Endothelial cell (in vitro differentiated cells): Measurements from ENCODE around the gene DSG4. TPM values are rescaled to one million over a fixed set of nuclear protein-coding genes. Genes with fewer than 3 reads are reported as not detected.

ENCODE experiments used
- DNase-seq: peaks from one replicate; pipeline ENCODE4 v3.0.0; 2021; ENCODE audit warnings: low spot score
- H3K27ac Mint-ChIP-seq: one replicate; pipeline ENCODE4 v1.8.0; 2021; ENCODE audit warnings: mixed read lengths, inconsistent platforms; ENCODE audit not compliant: unreplicated experiment
- H3K27me3 Mint-ChIP-seq: one replicate; pipeline ENCODE4 v1.8.0; 2021; ENCODE audit warnings: mild to moderate bottlenecking, moderate library complexity, mixed read lengths, inconsistent platforms; ENCODE audit not compliant: unreplicated experiment
- H3K36me3 Mint-ChIP-seq: one replicate; pipeline ENCODE4 v1.8.0; 2021; ENCODE audit warnings: mild to moderate bottlenecking, low read depth, mixed read lengths, inconsistent platforms; ENCODE audit not compliant: unreplicated experiment
- H3K4me1 Mint-ChIP-seq: one replicate; pipeline ENCODE4 v1.8.0; 2021; ENCODE audit warnings: mild to moderate bottlenecking, mixed read lengths, inconsistent platforms; ENCODE audit not compliant: unreplicated experiment
- H3K4me3 Mint-ChIP-seq: one replicate; pipeline ENCODE4 v1.8.0; 2021; ENCODE audit warnings: mild to moderate bottlenecking, mixed read lengths, inconsistent platforms; ENCODE audit not compliant: unreplicated experiment
- H3K9me3 Mint-ChIP-seq: one replicate; pipeline ENCODE4 v1.8.0; 2021; ENCODE audit warnings: mixed read lengths, inconsistent platforms; ENCODE audit not compliant: unreplicated experiment
- CTCF ChIP-seq: fragments of 200-600 bp; sonication (generic); IDR thresholded peaks from one replicate; pipeline ENCODE4 v1.5.0; 2021; ENCODE audit warnings: antibody characterized with exemption; ENCODE audit not compliant: unreplicated experiment
- total RNA-seq: library from RNA; stranded (reverse); fragmentation: NEBNext Ultra II Directional; extraction: Animal tissue kit (Norgen Biotek cat#: 25700); gene quantifications from one replicate; pipeline ENCODE4 v1.2.1, GENCODE V29; 2021; ENCODE audit not compliant: unreplicated experiment

DSG4 gene
- total RNA-seq, 1 donor from 2014 or later: not detected

GRCh38 chr18:31419457-31419932 is 42.9 kb downstream of the DSG4 start:
- TF ChIP-seq CTCF: no peak
- peaks cover 2% of the 10 kb centered on the region for H3K27me3 Mint-ChIP-seq
- H3K27ac Mint-ChIP-seq: no peak overlapping the region
- no peaks in the 10 kb centered on the region for H3K9me3 Mint-ChIP-seq
- H3K4me1 Mint-ChIP-seq: no peaks in the 10 kb centered on the region
- no peak for DNase-seq
- no peak overlapping the region for H3K4me3 Mint-ChIP-seq
- no peaks in the 10 kb centered on the region for H3K36me3 Mint-ChIP-seq

GRCh38 chr18:31420032-31420431 is 43.5 kb downstream of the DSG4 start:
- H3K4me3 Mint-ChIP-seq: no peak overlapping the region
- no peak for TF ChIP-seq CTCF
- peaks cover 2% of the 10 kb centered on the region for H3K27me3 Mint-ChIP-seq
- no peaks in the 10 kb centered on the region for H3K36me3 Mint-ChIP-seq
- no peak for DNase-seq
- no peaks in the 10 kb centered on the region for H3K9me3 Mint-ChIP-seq
- H3K27ac Mint-ChIP-seq: no peak overlapping the region
- no peaks in the 10 kb centered on the region for H3K4me1 Mint-ChIP-seq

- Mint-ChIP-seq H3K36me3 (no peaks in the 10 kb centered on the region), H3K27me3 (peaks cover 2% of the 10 kb centered on the region), H3K27ac (no peak overlapping the region), H3K9me3 (no peaks in the 10 kb centered on the region), H3K4me3 (no peak overlapping the region), H3K4me1 (no peaks in the 10 kb centered on the region)
- DNase-seq: no peak
- no peak for TF ChIP-seq CTCF
These were observed 43.9 kb downstream of the DSG4 start for GRCh38 chr18:31420524-31420923.

GRCh38 chr18:31424383-31424988 is 47.9 kb downstream of the DSG4 start:
- no peaks in the 10 kb centered on the region for H3K9me3 Mint-ChIP-seq
- H3K4me3 Mint-ChIP-seq: no peak overlapping the region

More at GRCh38 chr18:31424383-31424988, 47.9 kb downstream of the DSG4 start:
- no peak overlapping the region for H3K27ac Mint-ChIP-seq
- no peaks in the 10 kb centered on the region for H3K4me1 Mint-ChIP-seq
- peak; percentile 57 for DNase-seq
- H3K36me3 Mint-ChIP-seq: no peaks in the 10 kb centered on the region
- H3K27me3 Mint-ChIP-seq: no peaks in the 10 kb centered on the region
- peak; percentile 88 for TF ChIP-seq CTCF
